Measurements from ENCODE around the gene AANAT.

The AANAT gene

DNA sequence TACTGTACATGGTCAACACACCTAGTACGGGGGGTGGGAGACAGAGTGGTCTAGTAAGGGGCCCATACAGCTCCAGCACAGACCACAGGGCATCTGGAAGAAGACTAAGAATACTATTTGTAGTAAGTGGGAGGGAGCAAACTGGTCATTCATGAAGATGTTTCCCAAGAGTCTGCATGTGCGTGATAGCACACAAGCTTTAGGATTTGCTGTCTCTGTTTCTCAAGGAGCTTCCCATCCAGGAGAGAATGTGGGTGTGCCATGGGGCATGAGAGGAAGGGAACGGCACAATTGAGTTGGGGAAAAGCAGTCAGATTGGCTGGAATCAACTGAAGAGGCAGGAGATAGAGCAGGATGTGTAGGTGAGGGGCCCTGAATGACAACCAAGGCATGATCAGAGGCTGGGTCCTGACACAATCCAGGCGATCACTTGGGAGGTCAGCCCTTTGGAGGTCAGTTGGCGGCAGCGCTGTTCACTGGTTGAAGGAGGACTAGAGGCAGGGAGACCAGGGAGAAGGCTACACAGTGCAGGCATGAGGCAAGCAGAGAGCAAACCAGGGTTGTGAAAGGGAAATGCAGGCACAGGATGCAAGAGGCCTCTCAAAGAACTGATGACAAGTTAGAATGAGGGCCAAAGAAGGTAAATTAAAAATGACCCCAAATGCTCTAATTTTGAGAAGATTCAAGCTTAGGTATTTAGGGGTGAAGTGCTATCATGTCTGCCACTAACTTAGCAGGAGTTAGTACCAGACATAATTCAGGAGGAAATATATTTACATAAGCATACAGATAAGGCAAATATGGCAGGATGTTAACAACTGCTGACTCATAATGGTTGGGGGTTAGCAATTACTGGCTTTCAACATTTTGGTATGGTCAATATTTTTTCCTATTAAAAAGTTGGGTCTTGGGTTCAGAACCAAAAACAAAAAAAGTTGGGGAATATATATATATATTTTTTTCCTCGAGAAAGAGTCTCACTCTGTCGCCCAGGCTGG is 24.8 kb upstream of the AANAT start:
- no peak for DNase-seq

DNA sequence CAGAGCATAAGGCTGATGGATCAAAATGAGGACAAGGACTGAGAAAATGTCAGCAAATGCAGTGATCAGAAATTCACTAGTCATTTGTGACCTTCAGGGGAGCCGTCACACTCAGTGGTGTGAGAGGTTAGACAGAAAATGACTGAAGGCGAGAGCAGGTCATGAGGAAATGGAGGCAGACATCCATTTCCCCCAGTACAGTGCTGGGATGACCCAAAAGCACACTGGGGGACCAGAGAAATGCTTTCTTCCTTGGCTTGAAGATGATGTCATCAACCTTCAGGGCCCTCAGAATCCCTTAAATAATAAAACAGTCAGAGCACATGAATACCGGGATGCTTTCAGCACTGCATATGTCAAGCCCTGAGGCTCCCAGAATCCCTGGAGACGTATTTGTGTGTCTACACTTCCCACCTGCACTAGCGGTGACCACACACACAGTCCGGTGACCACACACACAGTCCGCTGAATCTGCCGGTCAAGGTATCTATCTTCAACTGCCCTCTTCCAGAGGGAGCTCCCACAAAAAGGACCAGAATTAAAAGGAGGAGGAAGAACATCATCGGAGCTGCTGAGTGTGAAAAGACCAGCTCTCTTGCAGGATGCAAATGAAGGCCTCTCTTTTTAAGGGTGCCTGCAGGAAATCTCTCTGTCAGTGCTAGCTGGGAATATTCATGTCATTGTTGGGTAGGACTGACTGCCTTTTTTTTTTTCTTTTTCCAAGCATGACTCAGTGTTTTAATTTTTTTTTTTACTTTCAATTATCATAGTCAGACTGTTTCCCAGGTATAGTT is 22.7 kb upstream of the AANAT start:
- no peak for DNase-seq

GRCh38 chr17:76445697-76446448 is 21.5 kb upstream of the AANAT start:
- no peak for DNase-seq

DNA sequence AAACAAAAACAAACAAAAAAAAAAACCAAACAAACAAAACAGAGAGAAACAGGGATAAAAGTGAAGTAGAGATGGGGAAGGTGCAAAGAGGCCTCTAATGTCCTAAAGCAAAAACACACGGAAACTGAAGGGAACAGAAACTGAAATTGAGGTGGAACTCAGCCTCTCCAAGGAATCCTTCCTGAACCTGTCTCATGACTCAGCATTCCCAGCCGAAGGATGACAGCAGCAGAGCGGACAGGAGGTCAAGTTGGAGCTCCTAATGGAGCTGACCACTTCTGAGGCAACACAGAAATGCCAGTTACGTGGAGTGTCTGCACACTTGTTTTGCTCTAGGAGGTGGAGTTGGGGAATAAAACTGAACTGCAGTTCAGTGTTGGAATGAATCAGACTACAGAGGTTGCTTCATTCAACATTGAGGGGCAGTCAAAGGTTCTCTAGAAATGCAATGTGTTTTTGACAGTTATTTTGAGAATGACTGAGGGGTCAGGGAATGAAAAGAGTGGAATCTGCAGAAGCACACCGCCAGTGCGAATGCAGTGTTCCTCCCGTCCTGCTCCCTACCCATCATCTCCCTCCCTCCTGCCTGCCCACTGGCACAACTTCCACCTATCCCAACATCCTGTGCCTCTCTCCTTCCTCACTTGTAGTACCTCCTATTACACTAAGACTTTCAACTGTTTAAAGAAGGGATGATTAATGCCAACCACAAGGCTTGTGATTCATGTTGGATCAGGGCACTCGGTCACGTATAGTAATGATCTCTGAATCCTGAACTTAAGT is 20.8 kb upstream of the AANAT start:
- DNase-seq: no peak

- no peak for DNase-seq
Measured at GRCh38 chr17:76447931-76448652, 19.3 kb upstream of the AANAT start.

DNA sequence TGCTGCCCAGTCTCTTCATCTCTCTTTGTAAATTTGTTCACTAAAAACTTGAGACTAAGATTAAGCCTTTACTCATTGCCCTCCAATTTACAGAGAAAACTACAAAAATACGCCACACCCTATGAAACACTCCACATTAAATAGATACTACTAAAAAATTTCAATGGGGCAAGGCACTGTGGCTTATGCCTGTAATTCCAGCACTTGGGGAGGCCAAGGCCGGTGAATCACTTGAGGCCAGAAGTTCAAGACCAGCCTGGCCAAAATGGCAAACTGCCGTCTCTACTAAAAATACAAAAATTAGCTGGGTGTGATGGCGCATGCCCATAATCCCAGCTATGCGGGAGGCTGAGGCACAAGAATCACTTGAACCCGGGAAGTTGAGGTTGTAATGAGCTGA is 18.3 kb upstream of the AANAT start:
- DNase-seq: no peak

GRCh38 chr17:76451506-76451905 is 15.9 kb upstream of the AANAT start:
- no peak for DNase-seq

GRCh38 chr17:76452127-76452659 is 15.2 kb upstream of the AANAT start:
- DNase-seq: no peak

DNA sequence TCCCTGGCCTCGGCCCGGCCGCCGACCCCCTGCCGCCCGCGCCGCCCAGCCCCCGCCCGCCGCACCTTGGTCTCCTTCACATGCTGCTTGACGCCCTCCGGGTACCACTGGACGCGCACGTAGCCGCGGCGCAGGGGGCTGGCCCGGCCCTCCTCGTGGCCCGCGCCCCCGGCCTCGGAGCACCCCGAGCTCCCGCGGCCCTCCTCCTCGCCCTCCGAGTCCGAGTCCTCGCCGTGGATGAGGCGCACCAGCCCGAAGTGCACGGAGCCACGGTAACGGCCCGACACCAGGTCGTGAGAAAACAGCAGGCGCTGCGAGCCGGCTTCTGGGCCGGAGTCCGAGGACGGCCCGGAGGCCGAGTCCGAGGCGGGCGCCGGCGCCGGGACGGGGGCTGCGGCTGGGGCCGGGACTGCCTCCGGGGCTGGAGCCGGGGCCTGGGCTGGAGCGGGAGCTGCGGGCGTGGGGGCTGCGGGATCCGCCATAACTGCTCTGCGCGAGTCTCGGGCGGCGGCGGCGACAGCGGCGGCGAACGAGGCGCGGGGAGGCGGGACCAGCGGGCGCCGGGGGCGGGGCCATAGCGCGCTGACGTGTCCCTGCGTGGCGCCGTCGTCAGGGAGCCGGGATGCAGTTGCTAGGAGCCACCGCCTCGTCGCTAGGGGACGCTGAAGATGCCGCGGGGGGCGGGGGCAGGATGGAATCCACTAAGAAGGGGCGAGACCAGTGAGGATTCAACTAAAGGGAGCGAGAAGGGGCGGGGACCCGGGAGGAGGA is 14.6 kb upstream of the AANAT start, which contains the start of gene UBE2O:
Gene UBE2O (minus strand): TSS at position 493 of the 771 bp plus-strand sequence. CDS start 11 bp downstream, at position 482.
- DNase-seq: peak; percentile 87

GRCh38 chr17:76453431-76453743 is 14.0 kb upstream of the AANAT start:
- no peak for DNase-seq

GRCh38 chr17:76458580-76459490 is 8.6 kb upstream of the AANAT start:
- no peak for DNase-seq

- no peak for DNase-seq
Measured at GRCh38 chr17:76459674-76460073, 7.7 kb upstream of the AANAT start.

GRCh38 chr17:76461765-76462555 is 5.4 kb upstream of the AANAT start:
- no peak for DNase-seq

GRCh38 chr17:76462556-76463290 is 4.7 kb upstream of the AANAT start:
- no peak for DNase-seq

DNA sequence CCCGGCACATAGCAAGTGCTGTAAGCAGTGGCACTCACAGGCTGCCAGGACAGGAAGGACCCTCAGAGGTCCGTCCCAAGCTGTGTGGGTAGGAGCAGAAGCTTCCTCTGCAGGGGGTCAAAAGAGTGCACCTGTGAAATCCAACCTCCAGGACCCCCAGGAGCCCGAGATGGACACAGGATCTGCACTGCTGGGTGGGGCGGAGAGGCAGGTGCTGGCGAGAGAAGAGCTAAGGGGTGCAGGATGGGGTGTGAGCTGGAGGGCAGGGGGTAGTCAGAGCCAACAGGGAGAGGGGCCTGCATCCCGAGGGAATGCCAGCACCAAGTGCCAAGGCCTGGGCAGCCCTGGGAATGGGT is 650 bp upstream of the AANAT start:
- no peak for DNase-seq

DNA sequence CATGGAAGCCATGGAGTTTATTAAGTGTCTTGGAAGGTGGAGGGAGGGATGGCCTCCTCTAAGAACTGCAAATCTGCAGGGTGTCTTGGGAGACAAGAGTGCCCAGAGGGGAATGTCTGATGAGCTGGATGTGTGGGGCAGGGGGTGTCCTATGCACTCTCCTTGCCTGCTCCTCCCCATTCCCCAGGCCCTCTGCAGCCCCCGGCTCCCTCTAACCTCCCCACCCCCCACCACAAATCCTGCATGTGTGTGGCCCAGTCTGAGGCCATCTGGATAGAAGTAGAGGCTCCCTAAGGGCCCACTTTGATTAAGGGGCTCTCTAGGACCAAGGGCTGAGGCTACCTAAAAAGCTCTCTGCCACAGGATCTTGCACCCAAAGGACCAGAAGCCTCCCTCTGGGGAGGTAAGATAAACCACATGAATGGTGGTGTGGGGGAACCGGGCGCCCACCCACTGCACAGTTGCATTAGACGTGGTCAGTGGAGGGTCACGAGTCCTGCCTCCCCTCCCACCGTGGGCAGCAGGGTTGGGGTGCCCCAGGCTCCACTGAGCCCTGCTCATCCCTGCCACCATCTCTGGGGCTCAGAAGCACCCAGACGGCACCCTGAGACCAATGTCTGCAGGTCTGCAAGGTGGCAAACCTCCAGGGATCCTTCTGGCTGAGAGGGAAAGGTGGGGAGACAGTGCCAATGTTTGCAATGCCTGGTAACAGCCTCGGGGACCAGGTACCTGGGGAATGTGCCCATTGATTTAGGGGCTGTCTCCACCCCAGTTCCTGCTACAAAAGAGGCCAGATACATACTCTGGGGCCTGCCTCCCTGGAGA is 618 bp downstream of the AANAT start:
- DNase-seq: no peak

- DNase-seq: no peak
Measured at GRCh38 chr17:76468634-76469010, 1.2 kb downstream of the AANAT start.

Data from NK-92 treated with Interleukin-12 subunit alpha and Interleukin-12 subunit beta, amount 100 ng/mL, for 24 hours (cell line).